ENCODE measurements around the gene ESR1.

DNA sequence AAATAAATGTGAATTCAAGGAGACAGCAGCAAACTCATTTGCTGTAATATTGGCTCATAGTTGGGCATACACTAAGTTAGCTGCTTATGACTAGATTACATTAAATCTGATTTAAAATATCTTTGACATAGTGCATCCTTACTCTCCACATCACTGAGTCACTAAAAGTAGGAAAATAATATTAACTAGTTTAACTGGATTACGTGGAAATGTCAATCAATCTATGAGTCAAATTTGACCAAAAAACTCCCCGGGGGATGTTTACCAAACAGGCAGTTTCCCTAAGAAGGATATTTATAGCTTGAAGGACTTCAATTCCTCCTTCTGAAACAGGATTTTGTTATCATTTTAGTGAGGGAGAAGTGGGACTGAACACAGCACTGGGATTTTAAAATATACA, 366.5 kb downstream of the ESR1 start:
- TF ChIP-seq, protein P1, sequence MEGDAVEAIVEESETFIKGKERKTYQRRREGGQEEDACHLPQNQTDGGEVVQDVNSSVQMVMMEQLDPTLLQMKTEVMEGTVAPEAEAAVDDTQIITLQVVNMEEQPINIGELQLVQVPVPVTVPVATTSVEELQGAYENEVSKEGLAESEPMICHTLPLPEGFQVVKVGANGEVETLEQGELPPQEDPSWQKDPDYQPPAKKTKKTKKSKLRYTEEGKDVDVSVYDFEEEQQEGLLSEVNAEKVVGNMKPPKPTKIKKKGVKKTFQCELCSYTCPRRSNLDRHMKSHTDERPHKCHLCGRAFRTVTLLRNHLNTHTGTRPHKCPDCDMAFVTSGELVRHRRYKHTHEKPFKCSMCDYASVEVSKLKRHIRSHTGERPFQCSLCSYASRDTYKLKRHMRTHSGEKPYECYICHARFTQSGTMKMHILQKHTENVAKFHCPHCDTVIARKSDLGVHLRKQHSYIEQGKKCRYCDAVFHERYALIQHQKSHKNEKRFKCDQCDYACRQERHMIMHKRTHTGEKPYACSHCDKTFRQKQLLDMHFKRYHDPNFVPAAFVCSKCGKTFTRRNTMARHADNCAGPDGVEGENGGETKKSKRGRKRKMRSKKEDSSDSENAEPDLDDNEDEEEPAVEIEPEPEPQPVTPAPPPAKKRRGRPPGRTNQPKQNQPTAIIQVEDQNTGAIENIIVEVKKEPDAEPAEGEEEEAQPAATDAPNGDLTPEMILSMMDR (IDR thresholded peaks at IDR 0.05): no peak
- no peak for TF ChIP-seq EZH2 (IDR thresholded peaks at IDR 0.05)
